ENCODE data around the gene NELL1.

- TF ChIP-seq GLIS3 (CRISPR knock-in tag; IDR thresholded peaks at IDR 0.05) (no peak), ZNF70 (CRISPR knock-in tag; IDR thresholded peaks at IDR 0.05) (no peak), BACH2 (CRISPR knock-in tag; IDR thresholded peaks at IDR 0.05; ENCODE audit: borderline replicate concordance) (no peak), PPARA (CRISPR knock-in tag; IDR thresholded peaks at IDR 0.05; ENCODE audit: borderline replicate concordance) (no peak), CREB5 (CRISPR knock-in tag; IDR thresholded peaks at IDR 0.05; ENCODE audit: low read depth) (no peak), ZNF565 (CRISPR knock-in tag; conservative IDR thresholded peaks at IDR 0.05; ENCODE audit: low read depth) (no peak), TCF4 (CRISPR knock-in tag; IDR thresholded peaks at IDR 0.05; ENCODE audit: borderline replicate concordance) (no peak), RARB (CRISPR knock-in tag; IDR thresholded peaks at IDR 0.05) (no peak), ZFP30 (CRISPR knock-in tag; IDR thresholded peaks at IDR 0.05) (no peak), SNAI2 (CRISPR knock-in tag; IDR thresholded peaks at IDR 0.05) (no peak), ZFP3 (CRISPR knock-in tag; IDR thresholded peaks at IDR 0.05) (no peak)
- TF ChIP-seq, protein P1, sequence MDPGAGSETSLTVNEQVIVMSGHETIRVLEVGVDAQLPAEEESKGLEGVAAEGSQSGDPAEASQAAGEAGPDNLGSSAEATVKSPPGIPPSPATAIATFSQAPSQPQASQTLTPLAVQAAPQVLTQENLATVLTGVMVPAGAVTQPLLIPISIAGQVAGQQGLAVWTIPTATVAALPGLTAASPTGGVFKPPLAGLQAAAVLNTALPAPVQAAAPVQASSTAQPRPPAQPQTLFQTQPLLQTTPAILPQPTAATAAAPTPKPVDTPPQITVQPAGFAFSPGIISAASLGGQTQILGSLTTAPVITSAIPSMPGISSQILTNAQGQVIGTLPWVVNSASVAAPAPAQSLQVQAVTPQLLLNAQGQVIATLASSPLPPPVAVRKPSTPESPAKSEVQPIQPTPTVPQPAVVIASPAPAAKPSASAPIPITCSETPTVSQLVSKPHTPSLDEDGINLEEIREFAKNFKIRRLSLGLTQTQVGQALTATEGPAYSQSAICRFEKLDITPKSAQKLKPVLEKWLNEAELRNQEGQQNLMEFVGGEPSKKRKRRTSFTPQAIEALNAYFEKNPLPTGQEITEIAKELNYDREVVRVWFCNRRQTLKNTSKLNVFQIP (CRISPR knock-in tag; IDR thresholded peaks at IDR 0.05; ENCODE audit: borderline replicate concordance, low read depth) = no peak
- TF ChIP-seq, protein P2, sequence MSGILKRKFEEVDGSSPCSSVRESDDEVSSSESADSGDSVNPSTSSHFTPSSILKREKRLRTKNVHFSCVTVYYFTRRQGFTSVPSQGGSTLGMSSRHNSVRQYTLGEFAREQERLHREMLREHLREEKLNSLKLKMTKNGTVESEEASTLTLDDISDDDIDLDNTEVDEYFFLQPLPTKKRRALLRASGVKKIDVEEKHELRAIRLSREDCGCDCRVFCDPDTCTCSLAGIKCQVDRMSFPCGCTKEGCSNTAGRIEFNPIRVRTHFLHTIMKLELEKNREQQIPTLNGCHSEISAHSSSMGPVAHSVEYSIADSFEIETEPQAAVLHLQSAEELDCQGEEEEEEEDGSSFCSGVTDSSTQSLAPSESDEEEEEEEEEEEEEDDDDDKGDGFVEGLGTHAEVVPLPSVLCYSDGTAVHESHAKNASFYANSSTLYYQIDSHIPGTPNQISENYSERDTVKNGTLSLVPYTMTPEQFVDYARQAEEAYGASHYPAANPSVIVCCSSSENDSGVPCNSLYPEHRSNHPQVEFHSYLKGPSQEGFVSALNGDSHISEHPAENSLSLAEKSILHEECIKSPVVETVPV (CRISPR knock-in tag; IDR thresholded peaks at IDR 0.05) = no peak
- TF ChIP-seq, protein P3, sequence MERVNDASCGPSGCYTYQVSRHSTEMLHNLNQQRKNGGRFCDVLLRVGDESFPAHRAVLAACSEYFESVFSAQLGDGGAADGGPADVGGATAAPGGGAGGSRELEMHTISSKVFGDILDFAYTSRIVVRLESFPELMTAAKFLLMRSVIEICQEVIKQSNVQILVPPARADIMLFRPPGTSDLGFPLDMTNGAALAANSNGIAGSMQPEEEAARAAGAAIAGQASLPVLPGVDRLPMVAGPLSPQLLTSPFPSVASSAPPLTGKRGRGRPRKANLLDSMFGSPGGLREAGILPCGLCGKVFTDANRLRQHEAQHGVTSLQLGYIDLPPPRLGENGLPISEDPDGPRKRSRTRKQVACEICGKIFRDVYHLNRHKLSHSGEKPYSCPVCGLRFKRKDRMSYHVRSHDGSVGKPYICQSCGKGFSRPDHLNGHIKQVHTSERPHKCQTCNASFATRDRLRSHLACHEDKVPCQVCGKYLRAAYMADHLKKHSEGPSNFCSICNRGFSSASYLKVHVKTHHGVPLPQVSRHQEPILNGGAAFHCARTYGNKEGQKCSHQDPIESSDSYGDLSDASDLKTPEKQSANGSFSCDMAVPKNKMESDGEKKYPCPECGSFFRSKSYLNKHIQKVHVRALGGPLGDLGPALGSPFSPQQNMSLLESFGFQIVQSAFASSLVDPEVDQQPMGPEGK (CRISPR knock-in tag; IDR thresholded peaks at IDR 0.05; ENCODE audit: borderline replicate concordance) = no peak
Observed at GRCh38 chr11:20821046-20821445, 151.7 kb downstream of the NELL1 start.

Measured in SK-N-SH treated with all-trans-retinoic acid at 6 μM for 48 hours (cell line).